Activated CD4-positive, alpha-beta T cell treated with anti-CD3 and anti-CD28 coated beads, Interleukin-2, amount 50 U/mL, for 24 hours (primary cell): ENCODE data around the gene NDUFAF8.

Source experiments
- DNase-seq, 2 donors: peaks; one replicate each; pipeline ENCODE4 v3.0.0-alpha.2; 2020; ENCODE audit warnings: low read depth in 1 of 2, low spot score in 1 of 2

NDUFAF8 gene

DNA sequence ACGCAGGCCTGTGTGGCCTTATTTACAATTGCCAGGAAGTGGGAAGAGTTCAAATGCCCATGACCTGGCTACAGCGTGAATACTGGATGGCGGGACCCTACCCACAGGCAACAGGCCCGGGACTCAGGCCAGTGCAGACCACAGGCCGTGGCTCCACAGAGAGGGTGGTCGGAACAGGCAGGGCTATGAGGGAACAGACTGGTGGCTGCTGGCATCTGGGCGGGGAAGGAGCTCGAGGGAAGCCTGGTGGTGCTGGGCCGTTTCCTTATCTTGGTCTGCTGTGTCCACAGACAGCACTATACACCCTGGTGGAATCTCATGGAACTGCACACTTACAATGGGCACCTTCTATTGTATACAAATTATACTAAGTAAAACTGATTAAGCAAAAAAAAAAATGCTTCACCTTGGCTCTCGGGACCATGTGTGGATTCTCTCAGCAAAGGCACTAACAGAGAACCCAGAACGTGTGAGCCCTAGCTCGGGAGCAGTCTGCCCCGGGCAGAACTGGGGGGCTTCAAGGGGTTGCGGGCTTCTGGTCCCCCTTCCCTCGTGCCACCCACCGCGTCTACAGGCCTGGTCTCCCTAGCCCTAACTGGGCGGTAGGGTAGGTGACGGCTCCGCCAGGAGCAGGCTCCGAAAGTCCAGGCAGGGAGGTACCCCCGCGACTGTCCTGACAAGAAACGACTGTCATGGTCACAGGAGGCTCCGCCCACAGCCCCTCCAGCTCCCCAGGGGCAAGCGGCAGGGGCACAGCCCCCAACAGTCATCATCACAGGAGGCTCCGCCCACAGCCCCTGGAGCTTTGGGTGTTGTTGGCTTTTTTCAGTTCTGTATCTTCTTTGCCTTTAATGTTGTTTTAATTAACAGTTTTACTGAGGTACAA, 38.2 kb upstream of the NDUFAF8 start:
- DNase-seq, result no peak

DNA sequence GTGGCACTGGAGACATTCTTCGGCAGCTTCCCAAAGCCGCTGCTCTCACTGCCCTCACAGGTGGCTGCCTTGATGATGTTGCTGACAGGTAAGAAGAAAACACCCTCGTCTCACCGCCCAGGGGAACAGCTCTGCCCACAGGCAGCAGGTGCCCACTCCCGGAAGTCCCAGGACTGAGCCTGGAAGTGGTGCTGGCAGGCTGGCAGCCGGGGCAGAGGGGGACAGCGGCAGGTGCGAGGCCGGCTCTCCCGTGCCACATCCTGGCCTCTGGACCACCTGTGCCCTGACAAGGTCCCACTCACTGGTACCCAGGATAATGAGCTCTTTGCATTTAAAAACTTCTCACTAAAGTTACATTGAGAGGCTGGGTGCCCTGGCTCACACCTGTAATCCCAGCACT, 36.8 kb upstream of the NDUFAF8 start:
- no peak for DNase-seq

DNA sequence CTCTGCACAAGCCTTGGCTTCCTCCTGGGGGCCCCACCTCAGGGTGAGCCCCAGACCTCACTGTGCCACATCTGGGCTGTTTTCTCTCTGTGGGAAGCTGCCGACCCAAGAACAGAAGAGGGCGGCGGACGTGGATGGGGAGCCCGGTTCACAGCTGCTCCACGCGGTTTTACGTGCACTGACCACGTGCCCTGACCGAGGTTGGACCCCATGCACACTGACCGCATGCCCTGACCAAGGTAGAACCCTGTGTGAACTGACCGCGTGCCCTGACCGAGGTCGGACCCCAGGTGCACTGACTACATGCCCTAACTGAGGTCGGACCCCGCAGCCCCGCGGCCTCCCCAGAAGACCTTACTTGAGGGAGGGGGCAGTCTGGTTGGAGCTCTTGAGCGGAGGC, 36.0 kb upstream of the NDUFAF8 start:
- no peak for DNase-seq

DNA sequence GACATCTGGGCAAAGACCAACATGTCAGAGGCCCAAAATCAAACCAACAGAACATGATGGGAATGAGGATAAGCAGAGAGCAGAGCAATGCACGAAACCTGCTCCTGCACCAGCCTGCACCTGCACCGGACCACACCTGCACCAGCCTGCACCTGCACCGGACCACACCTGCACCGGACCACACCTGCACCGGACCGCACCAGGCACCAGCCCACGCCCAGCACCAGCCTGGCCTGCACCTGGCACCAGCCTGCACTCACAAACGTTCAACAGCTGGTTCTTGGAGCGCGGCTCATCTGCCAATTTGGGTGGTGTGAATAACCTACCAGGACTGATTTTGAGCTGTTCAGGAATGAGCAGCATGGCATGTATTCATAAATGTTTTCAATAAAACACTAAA, 34.5 kb upstream of the NDUFAF8 start:
- no peak for DNase-seq

DNA sequence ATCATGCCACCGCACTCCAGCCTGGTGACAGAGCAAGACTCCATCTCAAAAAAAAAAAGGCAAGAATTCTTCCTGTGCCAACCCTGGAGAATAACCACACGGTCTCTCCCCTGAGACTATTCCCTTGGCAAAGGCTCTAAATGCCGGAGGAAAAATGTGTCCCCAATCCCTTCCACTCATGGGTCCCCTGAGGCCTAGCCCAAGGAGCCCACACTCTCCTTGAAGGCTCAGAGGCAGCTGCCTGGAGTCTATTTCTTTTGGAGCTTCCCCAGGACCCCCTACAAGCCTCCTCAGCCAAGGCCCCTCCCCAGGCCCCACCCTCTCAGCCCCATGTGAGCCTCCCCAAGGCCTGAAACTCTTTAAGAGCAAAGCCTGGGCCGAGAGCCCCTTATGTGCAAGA, 33.0 kb upstream of the NDUFAF8 start:
- DNase-seq, result no peak

DNA sequence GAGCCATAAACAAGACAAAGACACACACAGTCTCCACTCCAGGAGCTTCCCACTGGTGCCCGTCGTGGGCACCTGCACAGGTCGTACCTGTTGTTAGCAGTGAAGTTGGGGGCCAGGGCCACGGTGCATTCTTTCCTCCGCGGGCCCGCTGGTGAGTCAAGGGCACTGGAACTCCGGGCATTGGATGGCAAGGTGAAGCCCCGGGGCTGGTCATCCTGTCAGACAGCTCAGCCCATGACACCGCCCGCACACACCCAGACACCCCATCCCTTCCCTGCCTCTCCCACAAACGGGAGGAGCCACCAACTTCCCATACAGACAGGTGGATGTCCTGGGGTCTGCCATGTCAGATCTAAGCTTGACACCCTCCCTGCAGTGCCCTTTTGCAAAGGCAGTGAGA, 32.5 kb upstream of the NDUFAF8 start:
- DNase-seq, result no peak

DNA sequence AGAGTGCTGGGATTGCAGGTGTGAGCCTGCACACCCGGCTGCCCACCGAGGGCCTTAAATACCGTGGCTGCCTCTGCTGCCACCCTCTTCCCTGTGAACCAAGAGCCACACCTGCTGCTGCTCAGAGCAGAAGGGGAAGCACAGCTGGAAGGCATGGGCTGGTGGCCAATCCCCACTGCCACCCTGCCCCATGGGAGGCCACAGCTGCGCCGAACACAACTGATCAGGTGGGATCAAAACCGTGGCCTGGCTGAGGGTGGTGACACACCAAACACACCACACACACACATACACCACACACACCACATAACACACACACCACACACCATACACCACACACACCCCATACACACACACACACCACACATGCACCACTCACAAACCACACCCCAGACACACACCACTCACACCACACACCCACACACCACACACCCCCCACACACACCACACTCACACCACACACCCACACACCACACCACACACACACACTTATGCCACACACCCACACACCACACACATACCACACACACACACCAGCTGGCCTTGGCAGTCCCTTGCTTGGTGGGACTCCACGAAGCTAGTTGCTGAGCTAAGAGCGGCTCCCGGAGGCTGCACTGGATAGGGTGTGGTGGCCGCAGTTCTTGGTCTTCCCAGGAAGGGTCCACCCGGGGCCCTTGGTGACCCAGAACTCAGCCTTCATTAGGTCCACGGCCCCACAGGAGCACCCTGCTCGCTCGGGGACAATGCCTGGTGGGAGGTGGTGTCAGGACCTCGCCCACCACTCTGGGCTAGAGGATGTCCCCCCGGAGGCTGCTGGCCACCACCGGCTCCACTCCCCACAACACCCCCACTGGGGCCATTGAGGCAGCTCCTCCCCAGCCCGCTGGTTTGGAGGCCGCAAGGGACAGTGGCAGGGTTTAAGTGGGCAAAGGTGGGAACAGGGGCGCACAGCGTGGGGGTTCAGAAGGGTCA, 31.2 kb upstream of the NDUFAF8 start:
- no peak for DNase-seq

DNA sequence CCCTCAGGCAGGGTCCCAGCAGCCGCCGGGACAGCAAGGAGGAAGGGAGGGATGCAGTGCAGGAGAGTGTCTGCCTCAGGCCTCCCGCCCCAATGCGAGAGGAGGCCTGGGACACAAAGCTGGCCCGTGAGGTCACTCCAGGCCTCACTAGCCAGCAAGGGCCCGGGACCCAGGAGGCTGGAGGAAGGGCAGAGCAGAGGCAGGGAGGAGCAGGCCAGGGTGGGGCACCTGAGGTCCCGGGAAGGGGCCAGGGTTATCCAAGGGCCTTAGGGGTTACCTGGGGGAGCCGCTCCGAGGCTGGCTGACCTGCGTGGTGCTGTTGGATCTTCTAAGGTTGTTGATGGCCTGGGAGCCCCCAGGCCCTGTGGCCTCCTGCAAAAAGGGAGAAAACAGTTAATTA, 30.5 kb upstream of the NDUFAF8 start:
- no peak for DNase-seq

DNA sequence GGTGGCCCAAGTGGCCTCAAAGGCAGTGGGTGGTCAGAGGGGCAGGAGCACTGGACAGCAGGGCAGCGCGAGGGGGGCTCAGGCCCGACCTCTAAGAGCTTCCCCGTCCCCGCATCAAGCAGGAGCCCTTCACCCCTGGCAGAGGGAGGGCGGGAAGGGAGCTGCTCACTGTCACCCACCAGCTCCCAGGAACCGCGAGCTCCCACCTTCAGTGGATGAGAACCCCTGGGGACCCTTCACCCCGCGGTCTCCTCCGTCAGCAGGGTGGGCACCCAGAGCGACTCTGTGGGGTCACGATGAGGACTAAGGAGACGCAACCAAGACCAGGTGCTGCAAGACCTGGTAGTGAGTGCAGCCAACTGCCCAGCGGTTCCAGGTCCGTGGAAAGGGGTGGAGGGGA, 30.0 kb upstream of the NDUFAF8 start:
- DNase-seq, result no peak

DNA sequence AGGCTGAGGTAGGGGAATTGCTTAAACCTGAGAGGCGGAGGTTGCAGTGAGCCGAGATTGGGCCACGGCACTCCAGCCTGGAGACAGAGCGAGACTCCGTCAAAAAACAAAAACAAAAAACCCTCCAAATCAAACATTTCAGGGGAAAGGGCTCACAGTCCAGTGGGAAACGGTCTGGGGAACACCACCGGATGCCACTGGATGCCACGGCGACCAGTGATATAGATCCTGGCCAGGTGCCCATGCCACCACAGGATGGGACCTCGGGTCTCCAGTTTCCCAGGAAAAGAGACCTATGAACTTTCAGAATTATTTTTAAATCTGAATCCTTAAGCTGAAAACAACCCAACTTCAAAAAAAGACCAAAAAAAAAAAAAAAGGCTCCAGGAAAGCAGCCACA, 28.7 kb upstream of the NDUFAF8 start:
- DNase-seq, result no peak

DNA sequence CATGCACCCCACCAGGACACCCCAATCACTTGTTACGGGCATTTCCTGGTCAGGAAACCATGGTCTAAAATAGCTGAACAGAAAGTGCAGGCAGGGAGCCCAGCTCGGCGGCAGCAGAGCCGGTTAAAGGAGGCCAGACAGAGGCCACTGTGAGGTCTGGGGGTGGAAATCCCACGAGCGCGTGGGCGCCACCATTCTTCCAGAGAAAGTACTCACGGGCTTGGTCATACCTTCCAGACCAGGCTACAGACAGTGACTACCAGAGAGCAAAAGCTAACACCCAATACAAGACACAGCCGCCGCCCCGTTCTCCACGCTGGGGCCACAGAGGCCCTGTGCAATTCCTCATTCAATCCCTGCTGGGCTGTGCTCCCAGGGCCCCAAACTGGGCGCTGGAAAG, 28.2 kb upstream of the NDUFAF8 start:
- no peak for DNase-seq

DNA sequence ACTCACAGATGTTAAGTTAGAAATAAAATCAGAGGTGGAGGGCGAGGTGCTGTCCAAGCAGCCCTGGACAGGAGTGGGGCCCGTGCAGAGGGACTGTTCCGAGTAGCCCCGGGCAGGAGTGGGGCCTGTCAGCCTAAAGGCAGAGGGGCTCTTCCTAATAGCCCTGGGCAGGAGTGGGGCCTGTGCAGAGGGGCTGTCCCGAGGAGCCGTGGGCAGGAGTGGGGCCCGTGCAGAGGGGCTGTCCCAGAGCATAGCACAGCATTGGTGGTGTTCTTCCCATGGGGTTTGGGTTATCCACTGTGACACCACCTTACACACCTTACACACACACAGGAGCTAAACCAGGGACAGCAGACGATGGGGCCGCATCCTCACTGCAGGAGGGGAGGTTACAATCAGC, 26.8 kb upstream of the NDUFAF8 start:
- DNase-seq, result no peak

DNA sequence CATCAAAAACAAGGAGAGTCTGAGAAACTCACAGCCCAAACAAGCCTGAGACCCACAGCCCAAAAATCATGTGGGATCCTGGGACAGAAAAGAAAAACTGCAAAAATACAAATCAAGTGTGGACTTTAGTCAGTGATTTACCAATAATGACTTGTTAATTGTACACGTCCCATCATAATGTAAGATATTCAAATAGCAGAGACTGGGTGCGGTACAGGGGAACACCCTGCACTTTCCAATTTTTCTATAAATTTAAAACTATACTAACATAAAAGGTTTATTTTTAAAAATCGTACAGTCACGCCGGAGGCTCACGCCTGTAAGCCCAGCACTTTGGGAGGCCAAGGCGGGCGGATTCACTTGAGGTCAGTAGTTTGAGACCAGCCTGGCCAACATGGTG, 25.1 kb upstream of the NDUFAF8 start:
- DNase-seq, result no peak

DNA sequence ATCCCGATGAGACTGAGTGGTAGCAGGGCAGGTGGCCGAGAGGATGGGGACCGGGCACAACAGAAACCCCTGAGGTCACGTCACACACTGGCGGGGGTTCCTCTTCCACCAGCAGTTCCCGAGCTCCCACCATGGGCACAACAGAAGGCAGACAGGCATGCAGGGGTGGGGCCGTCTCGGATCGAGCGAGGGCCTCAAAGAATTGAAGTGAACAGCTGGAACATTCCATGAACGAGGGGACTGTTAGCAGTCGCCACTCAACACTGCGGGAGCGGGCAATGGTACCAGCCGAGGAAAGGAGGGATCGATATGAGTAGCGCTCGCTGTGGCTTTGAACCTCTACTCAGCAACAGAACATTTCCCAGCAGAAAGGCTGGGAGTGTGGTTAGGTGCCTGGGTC, 21.6 kb upstream of the NDUFAF8 start:
- DNase-seq, result no peak

DNA sequence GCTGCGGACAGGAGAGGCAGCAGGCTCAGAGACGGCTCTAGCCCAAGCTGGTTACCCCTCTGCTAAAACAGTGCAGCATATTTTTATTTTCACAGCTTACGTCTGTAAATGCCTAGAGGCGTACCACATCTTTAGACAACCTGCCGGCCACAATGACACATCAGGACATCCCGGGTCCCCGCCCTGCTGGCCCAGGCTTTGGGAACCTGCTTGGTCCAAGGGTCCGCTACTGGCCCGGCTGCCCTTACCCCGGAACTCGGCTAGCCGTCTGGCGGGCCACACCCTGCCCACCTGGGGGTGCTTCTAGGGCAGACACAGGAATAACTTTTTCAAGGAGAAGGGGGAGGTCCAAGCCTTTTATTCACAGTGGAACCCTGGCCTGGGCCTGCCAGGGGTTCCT, 20.7 kb upstream of the NDUFAF8 start:
- DNase-seq, result no peak

DNA sequence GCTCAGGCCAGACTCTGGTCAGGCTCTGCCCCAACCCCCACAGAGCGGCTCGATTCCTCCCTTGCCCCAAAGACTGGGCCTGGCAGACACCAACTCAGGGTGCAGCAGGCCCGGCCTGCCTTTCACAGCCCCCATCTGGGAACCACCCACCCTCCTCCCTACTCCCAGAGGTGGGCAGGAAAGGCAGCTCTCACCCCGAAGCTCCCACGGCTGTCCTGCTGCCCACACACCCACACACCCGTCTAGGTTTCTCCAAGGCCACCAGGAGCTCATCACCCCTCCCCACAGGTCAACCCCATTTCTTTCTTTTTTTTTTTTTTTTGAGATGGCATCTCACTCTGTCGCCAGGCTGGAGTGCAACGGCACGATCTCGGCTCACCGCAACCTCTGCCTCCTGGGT, 20.1 kb upstream of the NDUFAF8 start:
- DNase-seq, result no peak

DNA sequence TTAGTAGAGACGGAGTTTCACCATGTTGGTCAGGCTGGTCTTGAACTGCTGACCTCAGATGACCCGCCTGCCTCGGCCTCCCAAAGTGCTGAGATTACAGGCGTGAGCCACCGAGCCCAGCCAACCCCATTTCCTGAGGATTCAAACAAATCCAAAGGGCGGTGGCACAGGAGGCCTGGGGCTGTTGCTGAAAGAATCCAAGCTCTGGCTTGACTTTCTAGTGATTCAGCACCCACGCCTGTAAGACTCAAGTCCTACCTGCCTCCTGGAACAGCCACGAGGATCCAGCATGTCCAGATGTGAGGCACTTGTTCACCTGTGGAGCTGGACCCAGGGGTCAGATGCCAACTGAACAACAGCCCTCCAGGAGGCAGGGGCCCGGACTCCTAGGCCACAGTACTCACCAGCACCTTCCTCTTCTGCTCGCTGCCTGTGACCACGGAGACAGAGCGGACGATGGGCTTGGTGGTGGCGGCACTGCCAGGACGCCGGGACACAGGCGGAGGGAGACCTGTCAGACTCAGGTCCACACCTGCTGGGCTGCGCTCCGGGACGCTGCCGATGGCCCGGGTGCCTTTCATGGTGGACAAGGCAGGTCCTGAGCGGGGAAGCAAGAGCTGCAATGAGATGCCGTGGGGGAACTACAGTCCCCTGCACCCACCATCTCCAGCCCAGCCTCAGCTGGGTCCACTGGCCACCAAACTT, 19.5 kb upstream of the NDUFAF8 start:
- DNase-seq, result no peak

DNA sequence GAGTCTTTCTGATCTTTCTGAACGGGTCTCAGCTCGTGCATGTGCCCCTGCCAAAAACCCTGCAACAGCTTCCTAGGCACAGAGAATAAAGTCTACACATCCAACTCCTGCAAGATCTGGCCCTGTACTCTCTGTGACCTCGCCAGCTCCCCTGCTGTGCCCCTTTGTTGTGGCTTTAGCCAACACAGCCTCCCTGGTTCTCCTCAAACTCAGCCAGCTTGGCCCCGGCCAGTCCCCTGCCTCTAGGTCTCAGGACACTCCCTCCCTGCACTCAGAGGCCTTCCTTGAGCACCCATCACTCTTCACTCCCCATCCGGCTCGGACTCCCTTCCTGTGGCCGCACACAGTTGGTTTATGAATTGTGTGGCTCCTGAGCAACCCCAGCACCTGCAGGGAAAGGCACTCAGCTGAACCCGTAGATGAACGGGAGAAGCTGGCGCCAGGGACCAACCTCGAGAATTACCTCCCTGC, 17.7 kb upstream of the NDUFAF8 start:
- DNase-seq, result no peak

DNA sequence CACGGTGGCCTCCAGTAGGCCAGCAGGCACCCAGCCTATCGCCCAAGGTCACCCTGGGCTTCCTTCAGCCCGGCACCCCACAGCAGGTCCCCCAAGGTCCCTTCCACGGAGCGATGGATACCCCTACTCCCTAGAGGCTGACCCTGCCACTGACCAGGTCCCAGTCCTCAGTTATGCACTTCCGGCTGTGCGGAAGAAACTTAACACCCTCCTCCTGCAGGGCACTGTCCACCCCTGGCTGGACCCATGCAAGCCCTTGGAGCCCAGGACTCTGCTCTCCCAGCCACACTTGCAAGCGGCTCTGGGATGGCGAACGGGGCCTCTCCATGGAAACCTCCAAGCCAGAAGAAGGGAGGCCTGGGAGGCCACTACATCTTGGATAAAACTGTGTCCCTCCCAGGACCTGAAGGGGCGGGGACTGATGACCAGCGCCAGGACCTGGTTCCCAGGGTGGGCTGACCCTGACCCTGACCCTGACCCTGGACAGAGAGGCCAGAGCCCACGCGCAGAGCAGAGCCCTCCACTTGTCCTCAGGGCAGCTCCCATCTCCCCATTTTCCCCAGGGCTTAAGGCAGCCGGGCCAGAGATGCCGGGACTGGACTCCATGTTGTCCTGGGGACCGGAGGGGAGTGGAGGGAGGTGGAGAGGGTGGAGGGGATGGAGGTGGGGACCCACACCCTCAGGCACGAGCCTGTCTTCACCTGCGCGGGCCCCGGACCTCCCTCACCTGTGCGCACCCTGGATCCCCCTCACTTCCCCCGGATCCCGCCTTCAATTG, 17.1 kb upstream of the NDUFAF8 start:
- no peak for DNase-seq

DNA sequence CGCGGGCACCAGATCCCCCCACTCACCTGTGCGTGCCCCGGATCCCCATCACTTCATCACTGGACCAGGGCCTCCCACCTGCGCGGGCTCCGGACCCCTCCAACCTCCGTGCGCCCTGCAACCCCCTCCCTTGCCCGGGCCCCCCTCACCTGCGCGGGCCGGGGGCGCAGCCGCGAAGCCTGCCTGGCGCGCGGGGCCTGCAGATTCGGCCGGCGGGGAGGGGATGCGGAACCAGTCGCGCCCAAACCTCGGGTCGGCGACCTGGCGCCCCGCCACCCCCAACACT, 16.6 kb upstream of the NDUFAF8 start:
- no peak for DNase-seq
